GM10266 (cell line): ENCODE measurements around the gene SLC1A1.

Source experiments
- DNase-seq: peaks from one replicate; pipeline ENCODE4 v3.0.0; 2012; ENCODE audit errors: extremely low spot score
- CTCF ChIP-seq: IDR thresholded peaks from 2 replicates; pipeline ENCODE4 v1.5.1; 2012; ENCODE audit warnings: mild to moderate bottlenecking, low read depth; ENCODE audit not compliant: control insufficient read depth, insufficient read depth; ENCODE audit errors: missing control alignments

Gene SLC1A1

DNA sequence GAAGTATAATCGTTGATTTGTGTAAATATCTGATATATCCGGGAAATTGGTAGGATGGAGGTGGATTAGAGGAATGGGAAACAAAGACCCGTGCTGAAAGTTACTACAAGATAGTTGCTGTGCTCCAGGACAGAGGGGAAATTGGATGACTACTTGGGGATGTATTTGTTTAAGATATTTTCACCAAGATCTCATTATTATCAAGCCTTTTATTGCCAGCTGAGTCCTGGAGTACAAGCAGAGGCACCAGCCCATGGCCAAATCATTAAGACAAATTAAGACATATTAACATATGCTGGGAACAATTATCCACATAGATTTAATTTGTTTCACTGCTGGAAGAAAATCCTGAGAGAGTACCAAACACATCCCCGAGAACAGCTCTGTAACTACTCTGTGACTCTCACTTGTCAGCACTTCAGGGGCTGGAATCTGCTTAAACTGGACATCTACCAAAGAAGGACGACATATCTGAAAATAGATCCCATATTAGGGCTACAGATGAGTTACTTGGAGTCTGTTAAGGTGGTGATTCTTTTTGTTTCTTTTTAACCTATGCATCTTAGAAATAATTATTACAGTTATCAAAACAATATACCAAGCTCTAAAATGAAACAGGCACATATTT lies 68.2 kb downstream of the SLC1A1 start:
- DNase-seq: no peak
- no peak for TF ChIP-seq CTCF

- DNase-seq: peak; percentile 28
- TF ChIP-seq CTCF: no peak
Measured at GRCh38 chr9:4559261-4560182, 69.3 kb downstream of the SLC1A1 start.

GRCh38 chr9:4563105-4563504 lies 72.8 kb downstream of the SLC1A1 start:
- DNase-seq: no peak
- no peak for TF ChIP-seq CTCF

- TF ChIP-seq CTCF: no peak
- DNase-seq: no peak
Measured at GRCh38 chr9:4566806-4567205, 76.5 kb downstream of the SLC1A1 start.

- no peak for DNase-seq
- no peak for TF ChIP-seq CTCF
Measured at GRCh38 chr9:4567601-4568000, 77.3 kb downstream of the SLC1A1 start.

GRCh38 chr9:4569101-4569500 lies 78.8 kb downstream of the SLC1A1 start:
- no peak for DNase-seq
- TF ChIP-seq CTCF: no peak
